ENCODE measurements around the gene USP4. TPM values are rescaled to one million over a fixed set of nuclear protein-coding genes. Genes with fewer than 3 reads are reported as not detected.
"Not testable (repeated sequence)": the region's sequence is repeated elsewhere in the genome, so short reads cannot be mapped to it uniquely, and the experiment has no call there.

The USP4 gene

GRCh38 chr3:49228817-49229216 is 111.0 kb downstream of the USP4 start:
- not testable (repeated sequence) for H3K23ac ChIP-seq (ENCODE audit: low read depth, low read length, poor library complexity); H3K4me2 ChIP-seq (ENCODE audit: insufficient read depth, low read length, poor library complexity, severe bottlenecking); H2BK12ac ChIP-seq (ENCODE audit: low read length); H3K27me3 ChIP-seq (ENCODE audit: control insufficient read depth in 3 of 3, insufficient read depth in 3 of 3, low read depth in 1 of 3, low read length in 3 of 3); H4K91ac ChIP-seq (ENCODE audit: low read depth, low read length, poor library complexity); H3K4ac ChIP-seq (ENCODE audit: low read length); H3K4me3 ChIP-seq (ENCODE audit: low read length in 2 of 2); H3K27ac ChIP-seq (replicated peaks; ENCODE audit: low read length); H3K36me3 ChIP-seq (replicated peaks in 1 of 2; ENCODE audit: control insufficient read depth in 2 of 2, insufficient read depth in 2 of 2, low read length in 2 of 2); H4K8ac ChIP-seq (ENCODE audit: low read depth, low read length); H3K4me1 ChIP-seq (ENCODE audit: control insufficient read depth in 2 of 2, insufficient read depth in 1 of 2, low read depth in 1 of 2, low read length in 2 of 2); H3K18ac ChIP-seq (ENCODE audit: low read length); DNase-seq (ENCODE audit: low spot score); H2BK120ac ChIP-seq (ENCODE audit: low read depth, low read length); H3K9ac ChIP-seq (ENCODE audit: low read depth, low read length, poor library complexity); H2AFZ ChIP-seq (ENCODE audit: low read length); H3K79me1 ChIP-seq (ENCODE audit: low read depth, low read length); H2AK5ac ChIP-seq (ENCODE audit: low read depth, low read length); H2BK5ac ChIP-seq (ENCODE audit: low read length); H2BK15ac ChIP-seq (ENCODE audit: low read length); H3K14ac ChIP-seq (ENCODE audit: low read length)
- peaks cover 2 to 31% of the 10 kb centered on the region in 2 donors for H3K9me3 ChIP-seq (replicated peaks in 1 of 2; ENCODE audit: control insufficient read depth in 2 of 2, insufficient read depth in 1 of 2, low read depth in 1 of 2, low read length in 2 of 2)
- WGBS, 2 donors (ENCODE audit: extremely low coverage in 2 of 2, insufficient read length in 2 of 2, insufficient replicate concordance in 1 of 2): no CpG with 5 or more reads among the region's 5 CpGs

Small RNA genes lying within 50 kb of the gene (small RNA-seq; reads per million reads assigned to genes)
- gene AC121247.2 (ENCODE audit: insufficient read depth): not detected
- gene MIR4271 (ENCODE audit: insufficient read depth): not detected
- gene RF00019 (ENCODE audit: insufficient read depth): not detected
